Uterus (tissue), 2 donors: ENCODE data around the gene HPGD.

Experiments
- POLR2A ChIP-seq, 2 donors: fragments of 450-650 bp; IDR thresholded peaks; one replicate each; pipeline ENCODE4 v1.6.1; 2016; ENCODE audit warnings: antibody characterized with exemption in 2 of 2, mild to moderate bottlenecking in 1 of 2, moderate library complexity in 1 of 2
- TF ChIP-seq, protein P1 (sequence below), 4 experiments: fragments of 200-600 bp in 2 of 4; fragments of 450-650 bp in 2 of 4; sonication (generic) in 2 of 4; IDR thresholded peaks; one replicate each; pipeline ENCODE4 v1.5.1; 2016 to 2019; ENCODE audit warnings: antibody characterized with exemption in 4 of 4, mild to moderate bottlenecking in 2 of 4, moderate library complexity in 1 of 4

DNA sequence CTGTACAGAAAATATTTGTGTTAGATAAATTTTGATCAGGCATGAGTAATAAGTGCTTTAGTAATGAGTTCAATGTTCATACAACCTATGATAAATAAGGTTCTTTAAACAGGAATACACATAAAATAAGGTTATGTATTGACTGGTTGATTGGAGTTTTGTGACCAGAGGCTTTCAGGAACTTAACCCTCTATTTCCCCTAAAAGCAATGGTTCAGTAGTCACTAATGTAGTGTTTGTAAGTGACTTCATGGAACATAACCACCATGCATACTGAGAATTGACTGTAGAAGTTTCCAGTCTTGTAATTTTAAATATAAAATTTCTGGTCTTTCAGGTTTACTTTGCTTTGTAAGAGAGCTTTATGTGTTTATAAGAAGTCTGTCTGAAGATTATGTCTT, 28.1 kb downstream of the HPGD start:
- TF ChIP-seq, protein P1, sequence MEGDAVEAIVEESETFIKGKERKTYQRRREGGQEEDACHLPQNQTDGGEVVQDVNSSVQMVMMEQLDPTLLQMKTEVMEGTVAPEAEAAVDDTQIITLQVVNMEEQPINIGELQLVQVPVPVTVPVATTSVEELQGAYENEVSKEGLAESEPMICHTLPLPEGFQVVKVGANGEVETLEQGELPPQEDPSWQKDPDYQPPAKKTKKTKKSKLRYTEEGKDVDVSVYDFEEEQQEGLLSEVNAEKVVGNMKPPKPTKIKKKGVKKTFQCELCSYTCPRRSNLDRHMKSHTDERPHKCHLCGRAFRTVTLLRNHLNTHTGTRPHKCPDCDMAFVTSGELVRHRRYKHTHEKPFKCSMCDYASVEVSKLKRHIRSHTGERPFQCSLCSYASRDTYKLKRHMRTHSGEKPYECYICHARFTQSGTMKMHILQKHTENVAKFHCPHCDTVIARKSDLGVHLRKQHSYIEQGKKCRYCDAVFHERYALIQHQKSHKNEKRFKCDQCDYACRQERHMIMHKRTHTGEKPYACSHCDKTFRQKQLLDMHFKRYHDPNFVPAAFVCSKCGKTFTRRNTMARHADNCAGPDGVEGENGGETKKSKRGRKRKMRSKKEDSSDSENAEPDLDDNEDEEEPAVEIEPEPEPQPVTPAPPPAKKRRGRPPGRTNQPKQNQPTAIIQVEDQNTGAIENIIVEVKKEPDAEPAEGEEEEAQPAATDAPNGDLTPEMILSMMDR (IDR thresholded peaks at IDR 0.05): no peak
- TF ChIP-seq POLR2A (IDR thresholded peaks at IDR 0.05): no peak
